ENCODE data around the gene ZMYND8.

DNA sequence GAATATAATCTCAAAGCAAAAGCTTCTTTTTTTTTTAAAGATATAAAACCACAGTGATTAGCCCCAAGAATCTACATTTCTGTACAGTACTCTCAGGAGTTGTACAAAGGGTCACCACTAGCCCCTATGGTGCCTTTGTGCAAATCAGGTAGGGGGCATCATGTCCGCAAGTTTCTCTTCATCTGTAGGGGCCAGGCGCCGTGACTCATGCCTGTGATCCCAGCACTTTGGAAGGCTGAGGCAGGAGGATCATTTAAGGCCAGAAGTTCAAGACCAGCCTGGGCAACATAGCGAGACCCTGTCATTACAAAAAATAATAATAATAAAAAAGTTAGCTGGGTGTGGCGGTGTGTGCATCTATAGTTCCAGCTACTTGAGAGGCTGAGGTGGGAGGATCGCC, 63.9 kb downstream of the ZMYND8 start:
- TF ChIP-seq, protein P1, sequence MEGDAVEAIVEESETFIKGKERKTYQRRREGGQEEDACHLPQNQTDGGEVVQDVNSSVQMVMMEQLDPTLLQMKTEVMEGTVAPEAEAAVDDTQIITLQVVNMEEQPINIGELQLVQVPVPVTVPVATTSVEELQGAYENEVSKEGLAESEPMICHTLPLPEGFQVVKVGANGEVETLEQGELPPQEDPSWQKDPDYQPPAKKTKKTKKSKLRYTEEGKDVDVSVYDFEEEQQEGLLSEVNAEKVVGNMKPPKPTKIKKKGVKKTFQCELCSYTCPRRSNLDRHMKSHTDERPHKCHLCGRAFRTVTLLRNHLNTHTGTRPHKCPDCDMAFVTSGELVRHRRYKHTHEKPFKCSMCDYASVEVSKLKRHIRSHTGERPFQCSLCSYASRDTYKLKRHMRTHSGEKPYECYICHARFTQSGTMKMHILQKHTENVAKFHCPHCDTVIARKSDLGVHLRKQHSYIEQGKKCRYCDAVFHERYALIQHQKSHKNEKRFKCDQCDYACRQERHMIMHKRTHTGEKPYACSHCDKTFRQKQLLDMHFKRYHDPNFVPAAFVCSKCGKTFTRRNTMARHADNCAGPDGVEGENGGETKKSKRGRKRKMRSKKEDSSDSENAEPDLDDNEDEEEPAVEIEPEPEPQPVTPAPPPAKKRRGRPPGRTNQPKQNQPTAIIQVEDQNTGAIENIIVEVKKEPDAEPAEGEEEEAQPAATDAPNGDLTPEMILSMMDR (conservative IDR thresholded peaks at IDR 0.05 in 1 of 2, IDR thresholded peaks at IDR 0.05 in 1 of 2; ENCODE audit: extremely low read depth in 1 of 2, insufficient read depth in 1 of 2, low read depth in 1 of 2, low read length in 2 of 2), result no peak
- TF ChIP-seq EZH2 (IDR thresholded peaks at IDR 0.05; ENCODE audit: borderline replicate concordance, low read length), result no peak
